HFF-Myc (cell line): ENCODE results near the gene TMEM141.
A peak's percentile ranks its signal among the peaks of the same experiment; 100 is the strongest.
"Not testable (repeated sequence)": the region's sequence is repeated elsewhere in the genome, so short reads cannot be mapped to it uniquely, and the experiment has no call there.

Source experiments
- DNase-seq: peaks from one replicate; pipeline ENCODE4 v3.0.0-alpha.2; 2011; ENCODE audit warnings: low read depth; ENCODE audit errors: extremely low read depth
- H3K4me3 ChIP-seq: replicated peaks from 2 replicates; pipeline ENCODE4 v1.5.1; 2011; ENCODE audit warnings: low read depth, mild to moderate bottlenecking, control low read depth, low read length
- TF ChIP-seq, protein P1 (sequence below): IDR thresholded peaks from 2 replicates; pipeline ENCODE4 v1.5.1; 2012; ENCODE audit warnings: mild to moderate bottlenecking, low read depth, low read length, control low read depth; ENCODE audit errors: missing control alignments

Gene TMEM141

DNA sequence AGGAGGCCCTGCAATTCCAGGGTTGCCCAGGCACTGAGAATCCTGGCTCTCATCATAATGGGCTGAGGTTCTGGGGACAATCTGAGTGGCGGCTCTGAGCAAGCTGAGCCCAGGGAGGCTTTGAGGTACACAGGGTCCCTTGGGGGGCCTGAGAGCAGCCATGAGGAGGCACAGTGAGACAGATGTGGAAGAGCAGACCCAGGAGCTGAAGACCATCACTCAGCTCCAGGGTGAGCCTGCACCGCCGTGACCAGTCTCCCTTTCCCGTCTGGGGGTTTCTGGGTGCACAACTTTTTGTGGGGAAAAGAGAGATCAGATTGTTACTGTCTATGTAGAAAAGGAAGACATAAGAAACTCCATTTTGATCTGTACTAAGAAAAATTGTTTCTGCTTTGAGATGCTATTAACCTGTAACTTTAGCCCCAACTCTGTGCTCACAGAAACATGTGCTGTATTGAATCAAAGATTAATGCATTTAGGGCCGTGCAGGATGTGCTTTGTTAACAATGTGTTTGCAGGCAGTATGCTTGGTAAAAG is 5.2 kb downstream of the TMEM141 start, which contains the start of gene CCDC183:
Gene CCDC183 (plus strand): TSS at position 101 of the 537 bp plus-strand sequence. CDS start 60 bp downstream, at position 161.
- TF ChIP-seq, protein P1, sequence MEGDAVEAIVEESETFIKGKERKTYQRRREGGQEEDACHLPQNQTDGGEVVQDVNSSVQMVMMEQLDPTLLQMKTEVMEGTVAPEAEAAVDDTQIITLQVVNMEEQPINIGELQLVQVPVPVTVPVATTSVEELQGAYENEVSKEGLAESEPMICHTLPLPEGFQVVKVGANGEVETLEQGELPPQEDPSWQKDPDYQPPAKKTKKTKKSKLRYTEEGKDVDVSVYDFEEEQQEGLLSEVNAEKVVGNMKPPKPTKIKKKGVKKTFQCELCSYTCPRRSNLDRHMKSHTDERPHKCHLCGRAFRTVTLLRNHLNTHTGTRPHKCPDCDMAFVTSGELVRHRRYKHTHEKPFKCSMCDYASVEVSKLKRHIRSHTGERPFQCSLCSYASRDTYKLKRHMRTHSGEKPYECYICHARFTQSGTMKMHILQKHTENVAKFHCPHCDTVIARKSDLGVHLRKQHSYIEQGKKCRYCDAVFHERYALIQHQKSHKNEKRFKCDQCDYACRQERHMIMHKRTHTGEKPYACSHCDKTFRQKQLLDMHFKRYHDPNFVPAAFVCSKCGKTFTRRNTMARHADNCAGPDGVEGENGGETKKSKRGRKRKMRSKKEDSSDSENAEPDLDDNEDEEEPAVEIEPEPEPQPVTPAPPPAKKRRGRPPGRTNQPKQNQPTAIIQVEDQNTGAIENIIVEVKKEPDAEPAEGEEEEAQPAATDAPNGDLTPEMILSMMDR: no peak
- H3K4me3 ChIP-seq: no peak within 1 kb of the TSS
- no peak for DNase-seq

DNA sequence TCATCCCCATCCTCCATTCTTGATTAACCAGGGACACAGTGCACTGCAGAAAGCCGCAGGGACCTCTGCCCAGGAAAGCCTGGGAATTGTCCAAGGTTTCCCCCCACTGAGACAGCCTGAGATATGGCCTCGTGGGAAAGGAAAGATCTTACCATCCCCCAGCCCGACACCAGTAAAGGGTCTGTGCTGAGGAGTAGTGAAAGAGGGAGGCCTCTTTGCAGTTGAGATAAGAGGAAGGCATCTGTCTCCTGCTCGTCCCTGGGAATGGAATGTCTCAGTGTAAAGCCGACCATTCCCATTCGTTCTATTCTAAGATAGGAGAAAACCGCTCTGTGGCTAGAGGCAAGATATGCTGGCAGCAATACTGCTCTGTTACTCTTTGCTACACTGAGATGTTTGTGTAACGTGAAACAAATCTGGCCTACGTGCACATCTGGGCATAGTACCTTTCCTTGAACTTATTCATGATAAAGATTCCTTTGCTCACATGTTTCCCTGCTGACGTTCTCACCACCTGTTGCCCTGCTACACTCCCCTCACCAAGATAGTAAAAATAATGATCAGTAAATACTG is 5.7 kb downstream of the TMEM141 start:
- not testable (repeated sequence) for H3K4me3 ChIP-seq, DNase-seq

DNA sequence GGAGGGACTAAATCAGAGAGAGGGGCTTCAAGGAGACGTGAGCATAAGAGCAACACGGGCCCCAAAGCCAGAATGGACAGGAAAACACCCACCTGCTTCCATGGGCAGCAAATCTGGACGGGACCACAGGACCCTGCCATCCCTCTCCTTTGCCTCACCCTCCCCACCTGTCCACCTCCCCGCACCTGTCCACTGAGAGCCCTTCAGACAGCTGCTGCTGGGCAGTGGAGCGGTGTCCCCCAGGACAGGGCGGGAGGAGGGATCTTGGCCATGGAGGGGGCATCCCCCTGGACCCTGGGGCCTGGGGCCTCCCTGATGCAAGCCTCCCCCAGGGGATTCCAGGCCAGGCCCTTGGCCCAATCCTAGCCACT is 7.5 kb downstream of the TMEM141 start:
- TF ChIP-seq, protein P1: no peak
- no peak for DNase-seq
- no peak overlapping the region for H3K4me3 ChIP-seq

DNA sequence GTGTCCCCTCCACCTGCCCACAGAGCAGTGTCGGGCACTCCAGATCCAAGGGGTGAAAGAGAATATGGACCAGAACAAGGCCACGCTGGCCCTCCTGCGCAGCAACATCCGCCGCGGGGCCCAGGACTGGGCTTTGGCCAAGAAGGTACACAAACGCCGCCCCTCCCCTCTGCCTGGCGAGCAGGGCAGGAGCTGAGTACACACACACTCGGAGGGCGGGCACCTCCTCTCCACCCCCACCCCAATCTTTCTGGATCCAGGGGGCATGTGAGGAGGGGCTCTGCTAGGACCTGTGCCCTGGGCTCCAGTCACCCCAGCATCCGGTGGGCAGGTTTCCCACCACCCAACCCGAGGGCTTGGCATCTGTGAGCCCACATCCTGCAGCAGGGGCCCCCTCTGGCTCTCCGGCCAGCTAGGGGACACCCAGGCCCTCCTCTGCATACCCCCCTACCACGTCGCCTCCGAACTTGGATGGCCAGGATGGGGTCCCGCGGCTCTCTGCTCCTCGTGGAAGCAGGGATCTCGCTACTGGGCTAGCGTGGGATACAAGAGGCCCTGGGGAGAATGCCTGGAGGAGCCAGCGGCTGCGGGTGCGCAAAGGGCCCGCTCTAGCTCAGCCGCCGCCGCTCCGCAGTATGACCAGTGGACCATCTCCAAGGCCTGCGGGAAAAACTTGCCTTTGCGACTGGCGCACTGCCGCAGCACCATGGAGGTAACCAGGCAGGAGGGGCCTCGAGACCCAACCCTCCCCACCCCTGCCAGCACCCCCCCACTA is 8.1 kb downstream of the TMEM141 start:
- no peak overlapping the region for H3K4me3 ChIP-seq
- no peak for DNase-seq
- TF ChIP-seq, protein P1: no peak

DNA sequence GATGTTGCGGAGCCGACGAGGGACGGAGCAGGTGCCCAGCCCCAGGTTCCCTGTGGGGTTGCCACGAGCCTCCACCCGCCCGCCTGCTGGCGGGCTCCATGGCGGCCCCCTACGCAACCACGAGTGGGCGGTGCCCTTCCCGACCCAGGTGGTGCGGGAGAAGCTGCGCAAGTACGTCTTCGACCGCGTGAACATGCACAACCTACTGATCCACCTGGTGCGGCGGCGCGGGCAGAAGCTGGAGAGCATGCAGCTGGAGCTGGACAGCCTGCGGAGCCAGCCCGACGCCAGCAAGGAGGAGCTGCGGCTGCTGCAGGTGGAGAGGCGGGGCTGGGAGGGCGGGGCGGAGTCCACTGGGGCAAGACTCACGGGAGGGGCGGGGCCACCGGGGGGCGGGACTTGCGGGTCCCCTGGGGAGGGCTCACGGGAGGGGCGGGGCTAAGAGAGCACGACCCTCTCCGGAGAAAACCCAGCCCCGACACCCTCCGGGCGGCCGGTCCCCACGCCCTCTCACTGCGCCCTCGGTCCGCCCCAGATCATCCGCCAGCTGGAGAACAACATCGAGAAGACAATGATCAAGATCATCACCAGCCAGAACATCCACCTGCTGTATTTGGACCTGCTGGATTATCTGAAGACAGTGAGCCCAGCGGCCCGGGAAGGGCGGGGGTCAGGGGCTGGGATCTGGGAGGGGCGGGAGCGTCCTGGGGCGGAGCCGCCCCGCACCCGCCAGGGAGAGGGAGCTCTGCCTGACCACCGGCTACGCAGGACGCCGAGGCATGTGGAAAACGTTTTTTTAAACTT is 8.9 kb downstream of the TMEM141 start:
- TF ChIP-seq, protein P1: no peak
- DNase-seq: no peak
- H3K4me3 ChIP-seq: peak overlapping the region; percentile 35

DNA sequence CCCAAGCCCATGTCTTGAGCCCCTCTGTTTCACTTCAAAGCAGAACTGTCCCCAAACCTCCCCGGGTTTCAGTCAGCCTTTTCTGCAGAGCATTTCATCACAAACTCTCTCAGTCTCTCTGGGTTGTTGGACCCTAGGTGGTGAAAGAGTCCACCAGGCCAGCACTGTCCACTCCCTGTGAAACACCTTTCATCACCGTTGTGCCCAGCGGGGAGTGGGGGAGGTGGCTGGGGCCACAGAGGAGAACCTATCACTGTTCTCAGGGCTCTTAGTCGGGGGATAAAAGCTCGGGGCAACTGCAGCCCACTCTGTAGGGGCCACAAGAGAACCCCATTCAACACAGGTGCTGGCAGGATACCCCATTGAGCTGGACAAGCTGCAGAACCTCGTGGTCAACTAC is 11.2 kb downstream of the TMEM141 start:
- no peak for DNase-seq
- TF ChIP-seq, protein P1: no peak
- H3K4me3 ChIP-seq: no peak overlapping the region

DNA sequence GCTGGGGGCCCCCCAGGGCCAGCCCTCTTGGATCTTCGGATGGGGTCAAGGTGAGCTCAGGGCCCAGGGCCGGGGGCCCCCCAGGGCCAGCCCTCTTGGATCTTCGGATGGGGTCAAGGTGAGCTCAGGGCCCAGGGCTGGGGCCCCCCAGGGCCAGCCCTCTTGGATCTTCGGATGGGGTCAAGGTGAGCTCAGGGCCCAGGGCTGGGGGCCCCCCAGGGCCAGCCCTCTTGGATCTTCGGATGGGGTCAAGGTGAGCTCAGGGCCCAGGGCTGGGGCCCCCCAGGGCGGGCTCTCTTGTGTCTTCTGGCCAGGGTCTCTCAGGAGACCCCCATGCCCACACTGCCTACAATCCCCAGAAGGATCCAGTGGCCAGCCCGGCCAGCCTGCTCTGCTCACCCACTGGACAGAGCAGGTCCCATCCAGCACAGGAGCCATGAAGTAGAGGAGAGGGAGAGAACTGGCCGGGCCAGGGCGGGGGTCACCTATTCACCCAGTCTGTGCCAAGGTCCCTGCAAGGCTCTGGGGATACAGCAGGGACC is 11.9 kb downstream of the TMEM141 start:
- DNase-seq, H3K4me3 ChIP-seq: not testable (repeated sequence)
